K562 (cell line): ENCODE measurements around the gene CATSPER3. TPM values are rescaled to one million over a fixed set of nuclear protein-coding genes. Genes with fewer than 3 reads are reported as not detected.
A peak's percentile ranks its signal among the peaks of the same experiment; 100 is the strongest.

Source experiments
- ATAC-seq: fragments of 200-7000 bp; cut with Tn5 transposase; 3 replicates; pipeline ENCODE4 v1.9.1; 2020; ENCODE audit warnings: moderate library complexity
- BruUV-seq: library from RNA; stranded (reverse); fragments of 400-500 nt; replicated peaks from 2 replicates; lab custom pipeline; 2021; lab: Mats Ljungman, UMichigan
- CTCF ChIA-PET: fragments of 300-600 bp; formaldehyde crosslinking; extraction: SDS; loops from one replicate; lab custom pipeline; 2021; ENCODE audit warnings: low intra/inter-chr PET ratio; lab: Yijun Ruan, JAX
- POLR2A ChIA-PET: fragments of 300-600, 350-650 bp; sonication (Branson Sonifier 250); formaldehyde crosslinking; extraction: SDS; loops from one replicate; lab custom pipeline; 2021; ENCODE audit warnings: antibody characterized with exemption, inconsistent platforms; lab: Yijun Ruan, JAX
- DNase-seq, 4 experiments: peaks; one replicate each; pipeline versions ENCODE4 v3.0.0 to v3.0.0-alpha.2; 2011 to 2018; ENCODE audit warnings: low spot score in 3 of 4, mixed read lengths in 3 of 4; ENCODE audit errors: extremely low read depth in 1 of 4
- FAIRE-seq: peaks from 2 replicates; lab custom pipeline; 2011; peaks lifted over from hg19 to GRCh38; lab: Jason Lieb, UNC
- H2AFZ ChIP-seq: 2 replicates; pipeline ENCODE4 v1.6.0; 2011; ENCODE audit warnings: low read depth, low read length, control low read depth, inconsistent platforms
- H3K27ac ChIP-seq: fragments of 200-600 bp; 3 replicates; pipeline ENCODE4 v1.8.0; 2011; ENCODE audit warnings: low read depth, mild to moderate bottlenecking, control low read depth, inconsistent platforms, low read length, moderate library complexity, mixed read lengths; ENCODE audit errors: extremely low read depth
- H3K27me3 ChIP-seq, 2 experiments: fragments of 300-600 bp in 1 of 2; 2 replicates in 1 of 2; 3 replicates in 1 of 2; pipeline versions ENCODE4 v1.6.0 to v1.8.0; 2011; ENCODE audit warnings: inconsistent platforms in 2 of 2, low read length in 2 of 2, mild to moderate bottlenecking in 1 of 2, mixed read lengths in 1 of 2, moderate library complexity in 1 of 2; ENCODE audit not compliant: control insufficient read depth in 2 of 2, insufficient read depth in 2 of 2
- H3K36me3 ChIP-seq: fragments of 300-600 bp; 3 replicates; pipeline ENCODE4 v1.8.0; 2011; ENCODE audit warnings: mild to moderate bottlenecking, low read length, inconsistent platforms; ENCODE audit not compliant: control insufficient read depth, insufficient read depth
- H3K4me1 ChIP-seq, 2 experiments: fragments of 200-600 bp in 1 of 2; replicated peaks in 1 of 2; 2 replicates in 1 of 2; 3 replicates in 1 of 2; pipeline versions ENCODE4 v1.5.1 to v1.8.0; 2011; ENCODE audit warnings: inconsistent platforms in 2 of 2, low read length in 2 of 2, mild to moderate bottlenecking in 1 of 2, mixed read lengths in 1 of 2, moderate library complexity in 1 of 2; ENCODE audit not compliant: control insufficient read depth in 2 of 2, insufficient read depth in 2 of 2
- H3K4me2 ChIP-seq: 2 replicates; pipeline ENCODE4 v1.6.1; 2011; ENCODE audit warnings: low read length, control low read depth, inconsistent platforms, mixed read lengths; ENCODE audit not compliant: insufficient read depth
- H3K4me3 ChIP-seq: fragments of 200-600 bp; sonication (generic), shearing (Covaris generic); 2 replicates; pipeline ENCODE4 v1.5.1; 2016; ENCODE audit warnings: control low read depth, inconsistent platforms
- H3K79me2 ChIP-seq: fragments of 200-600 bp; 3 replicates; pipeline ENCODE4 v1.8.0; 2011; ENCODE audit warnings: low read length, inconsistent platforms; ENCODE audit not compliant: control insufficient read depth, insufficient read depth
- H3K9ac ChIP-seq, 2 experiments: 2 replicates each; pipeline versions ENCODE4 v1.6.0 to v1.6.1; 2011; ENCODE audit warnings: low read depth in 2 of 2, low read length in 2 of 2, control low read depth in 1 of 2, inconsistent platforms in 1 of 2, mild to moderate bottlenecking in 1 of 2, mixed read lengths in 1 of 2; ENCODE audit not compliant: insufficient read depth in 1 of 2
- H3K9me1 ChIP-seq: one replicate; pipeline ENCODE4 v1.6.0; 2011; ENCODE audit warnings: inconsistent platforms, mild to moderate bottlenecking, low read length, moderate library complexity; ENCODE audit not compliant: control insufficient read depth, insufficient read depth
- H3K9me3 ChIP-seq: replicated peaks from 2 replicates; pipeline ENCODE4 v1.5.1; 2011; ENCODE audit warnings: low read depth, low read length, inconsistent platforms; ENCODE audit not compliant: control insufficient read depth, insufficient read depth
- H4K20me1 ChIP-seq: replicated peaks from 2 replicates; pipeline ENCODE4 v1.6.1; 2011; ENCODE audit warnings: low read length, inconsistent platforms, mixed read lengths; ENCODE audit not compliant: control insufficient read depth, insufficient read depth
- ERF ChIP-seq: fragments of 450-650 bp; formaldehyde crosslinking; IDR thresholded peaks from 2 replicates; pipeline ENCODE4 v1.4.0; 2020; ENCODE audit warnings: mild to moderate bottlenecking, mixed read lengths
- LCOR ChIP-seq: sonication (generic); formaldehyde crosslinking; IDR thresholded peaks from 2 replicates; pipeline ENCODE4 v1.8.0; 2022; ENCODE audit warnings: mild to moderate bottlenecking, missing genetic modification reagents
- NR4A1 ChIP-seq, 2 experiments: fragments of 250-450 bp in 1 of 2; fragments of 450-650 bp in 1 of 2; sonication (Bioruptor Pico) in 1 of 2; IDR thresholded peaks; 2 replicates each; pipeline versions ENCODE4 v1.4.0 to v1.6.1; 2016 to 2020; ENCODE audit warnings: mild to moderate bottlenecking in 2 of 2, missing compliant biosample characterization in 1 of 2, missing genetic modification characterization in 1 of 2, moderate library complexity in 1 of 2
- SREBF1 ChIP-seq: fragments of 150-350 bp; IDR thresholded peaks from 2 replicates; pipeline ENCODE4 v1.6.1; 2014; ENCODE audit warnings: antibody characterized with exemption, low read depth, low read length, borderline replicate concordance
- ZNF3 ChIP-seq: fragments of 250-450 bp; sonication (Bioruptor Pico); IDR thresholded peaks from 2 replicates; pipeline ENCODE4 v1.5.0; 2021; ENCODE audit warnings: mild to moderate bottlenecking, moderate library complexity
- WGBS: fragments of 100-300 bp; shearing (Covaris generic); methylation state at CpG from one replicate; pipeline ENCODE4 v1.1.6; 2016; ENCODE audit warnings: low coverage, mixed read lengths; ENCODE audit not compliant: insufficient coverage; ENCODE audit errors: missing lambda C conversion rate; 5-methylcytosine and 5-hydroxymethylcytosine counted together
- in situ Hi-C: fragments of 300-500 bp; cut with MboI; formaldehyde crosslinking; loops from 4 replicates; pipeline ENCODE4 v1.15.0; 2018; ENCODE audit warnings: inconsistent platforms, mixed read lengths
- intact Hi-C: fragments of 100-400 bp; cut with micrococcal nuclease; formaldehyde crosslinking; loops from 2 replicates; pipeline ENCODE4 v1.14.2; 2022
- polyA plus RNA-seq, 8 experiments: library from polyadenylated mRNA; depleted of rRNA in 4 of 8; stranded (reverse) in 5 of 8; unstranded in 3 of 8; fragments of >200 nt; fragmentation: Nextera tagmentation in 2 of 8; fragmentation: Illumina TruSeq in 1 of 8; extraction: Ambion mirVana in 2 of 8; extraction: Trizol in 1 of 8; gene quantifications; 2 replicates each; pipeline versions ENCODE4 v1.2.1 to v1.2.3, GENCODE V29; 2011 to 2014; ENCODE audit warnings: inconsistent platforms in 1 of 8, missing spikeins in 1 of 8
- total RNA-seq, 7 experiments: library from RNA; depleted of rRNA in 6 of 7; stranded (reverse); fragments of >200 nt in 6 of 7; fragmentation: Illumina TruSeq in 2 of 7; extraction: Trizol in 2 of 7; gene quantifications; 2 replicates each; pipeline versions ENCODE4 v1.2.1 to v1.2.3, GENCODE V29; 2011 to 2021; ENCODE audit warnings: low replicate concordance in 1 of 7

Gene CATSPER3
- total and polyA plus RNA-seq, 9 of the 15 experiments (the other 6 are each of a cell fraction or from before 2014, with no cell fraction given), result 0.14 to 1.5 (median 0.49) TPM

- H3K9me1 ChIP-seq, result no peaks in the 10 kb centered on the region
- CTCF ChIA-PET, result no interaction called here
- no peaks in the 10 kb centered on the region; the same call in 1 of the 2 replicates for H4K20me1 ChIP-seq
- no peaks in the 10 kb centered on the region for H3K27me3 ChIP-seq
- H3K4me2 ChIP-seq, result no peak overlapping the region
- H3K79me2 ChIP-seq, result no peaks in the 10 kb centered on the region
- intact Hi-C loops, result no loop called here
- H3K9ac ChIP-seq, result peak overlapping the region in 1 of 2 experiments; percentile 43; a peak in 2 of 4 replicates
- no peaks in the 10 kb centered on the region for H3K9me3 ChIP-seq
- DNase-seq, result no peak
- TF ChIP-seq ERF (CRISPR knock-in tag) (no peak), ZNF3 (CRISPR knock-in tag) (no peak)
- TF ChIP-seq, all 486 proteins: peak for 0
- 15% methylated on average over 3 of the region's 3 CpGs for WGBS
- no peak for FAIRE-seq
- POLR2A ChIA-PET, result interaction anchor here (0.9 kb wide), 1 partner anchor 9 kb away, joined by 4 read pairs; no protein-coding TSS in a partner anchor
- Histone ChIP-seq H3K4me1 (no peaks in the 10 kb centered on the region), H2AFZ (no peak overlapping the region), H3K27ac (no peak overlapping the region), H3K36me3 (no peaks in the 10 kb centered on the region), H3K4me3 (no peak overlapping the region)
- no TSS peak for BruUV-seq
- no peak for ATAC-seq
- in situ Hi-C loops, result no loop called here
Observed at GRCh38 chr5:135005076-135005475, 37.4 kb downstream of the CATSPER3 start.

- DNase-seq (peak in 1 of 4 experiments; percentile 3), ATAC-seq (no peak), FAIRE-seq (no peak)
- Histone ChIP-seq H2AFZ (no peak overlapping the region), H3K9ac (no peak overlapping the region), H3K4me1 (no peaks in the 10 kb centered on the region), H3K27me3 (no peaks in the 10 kb centered on the region), H3K27ac (no peak overlapping the region), H3K9me1 (no peaks in the 10 kb centered on the region), H4K20me1 (no peaks in the 10 kb centered on the region; the same call in 1 of the 2 replicates), H3K9me3 (no peaks in the 10 kb centered on the region), H3K79me2 (no peaks in the 10 kb centered on the region), H3K4me2 (no peak overlapping the region), H3K4me3 (no peak overlapping the region), H3K36me3 (no peaks in the 10 kb centered on the region)
- no TSS peak for BruUV-seq
- ChIA-PET CTCF (no interaction called here), POLR2A (no interaction called here)
- WGBS, result 51% methylated on average over 9 of the region's 9 CpGs
- in situ Hi-C loops (no loop called here), intact Hi-C loops (no loop called here)
- TF ChIP-seq SREBF1, result no peak
- no peak for TF ChIP-seq NR4A1 (CRISPR knock-in tag; IDR thresholded peaks at IDR 0.05)
- no peak for TF ChIP-seq NR4A1 (tag; IDR thresholded peaks at IDR 0.05)
- TF ChIP-seq LCOR, result no peak
Observed at GRCh38 chr5:135007305-135007704, 39.6 kb downstream of the CATSPER3 start.
